ENCODE measurements around the gene PAFAH1B1.

- no peak for TF ChIP-seq CTCF (conservative IDR thresholded peaks at IDR 0.05; ENCODE audit: low read depth, low read length)
- no peak for TF ChIP-seq EZH2 (IDR thresholded peaks at IDR 0.05; ENCODE audit: low read length, unreplicated experiment)
- no peak for TF ChIP-seq EZH2phosphoT487 (IDR thresholded peaks at IDR 0.05; ENCODE audit: borderline replicate concordance, low read length)
Observed at GRCh38 chr17:2694381-2695242, 101.2 kb downstream of the PAFAH1B1 start.

Data from PC-3 (cell line).